GM03348 (cell line): ENCODE data around the gene NCKAP1.
A peak's percentile ranks its signal among the peaks of the same experiment; 100 is the strongest.

Experiments
- DNase-seq: peaks from one replicate; pipeline ENCODE4 v3.0.0; 2012; ENCODE audit warnings: low spot score

Gene NCKAP1

DNA sequence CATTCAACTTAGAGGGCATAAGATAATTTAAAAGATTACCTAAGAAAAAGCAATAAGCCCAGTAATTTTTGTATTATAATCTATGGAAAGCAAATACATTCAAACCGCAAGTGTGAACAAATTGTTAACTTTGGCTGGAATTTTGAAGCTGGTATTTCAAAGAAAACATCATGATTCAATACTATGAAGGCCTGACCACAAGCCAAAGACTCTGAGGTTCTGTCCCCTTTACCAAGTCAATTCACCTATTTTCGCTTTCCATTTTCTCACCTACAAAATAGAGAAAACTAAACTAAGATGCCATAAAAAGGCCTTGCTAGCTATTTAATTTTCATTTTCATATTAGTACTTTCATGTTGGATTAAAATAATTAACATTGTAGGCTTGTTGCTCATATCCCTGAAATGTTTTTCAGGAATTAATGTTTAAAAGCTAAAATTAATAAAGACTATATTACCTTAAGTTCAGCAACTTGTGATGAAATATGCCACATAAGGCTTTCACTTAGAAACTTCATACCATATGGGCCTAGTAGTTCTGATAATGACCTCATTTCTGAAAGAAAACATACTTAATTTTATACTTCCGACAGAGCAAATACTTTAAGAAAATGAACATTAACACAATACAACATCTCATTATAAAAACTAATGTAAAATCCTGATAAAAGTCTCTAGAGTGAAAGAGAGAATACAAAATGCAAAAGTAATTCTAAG, 86.2 kb downstream of the NCKAP1 start:
- DNase-seq: no peak

DNA sequence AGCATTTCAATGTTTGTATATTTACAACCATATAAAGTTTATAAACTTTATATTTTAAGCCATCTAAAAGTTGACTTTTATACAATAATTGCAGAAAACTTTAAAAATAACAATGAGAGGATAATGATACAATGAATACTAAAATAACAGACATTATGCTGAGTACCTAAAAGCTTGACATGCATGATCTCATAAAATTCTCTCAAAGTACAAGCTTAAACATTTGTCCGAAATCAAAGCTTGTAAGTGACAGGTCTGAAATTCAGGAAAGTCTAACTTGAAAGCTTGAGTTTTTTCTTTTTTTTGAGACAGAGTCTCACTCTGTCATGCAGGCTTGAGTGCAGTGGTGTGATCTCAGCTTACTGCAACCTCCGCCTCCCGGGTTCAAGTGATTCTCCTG, 87.7 kb downstream of the NCKAP1 start:
- no peak for DNase-seq

DNA sequence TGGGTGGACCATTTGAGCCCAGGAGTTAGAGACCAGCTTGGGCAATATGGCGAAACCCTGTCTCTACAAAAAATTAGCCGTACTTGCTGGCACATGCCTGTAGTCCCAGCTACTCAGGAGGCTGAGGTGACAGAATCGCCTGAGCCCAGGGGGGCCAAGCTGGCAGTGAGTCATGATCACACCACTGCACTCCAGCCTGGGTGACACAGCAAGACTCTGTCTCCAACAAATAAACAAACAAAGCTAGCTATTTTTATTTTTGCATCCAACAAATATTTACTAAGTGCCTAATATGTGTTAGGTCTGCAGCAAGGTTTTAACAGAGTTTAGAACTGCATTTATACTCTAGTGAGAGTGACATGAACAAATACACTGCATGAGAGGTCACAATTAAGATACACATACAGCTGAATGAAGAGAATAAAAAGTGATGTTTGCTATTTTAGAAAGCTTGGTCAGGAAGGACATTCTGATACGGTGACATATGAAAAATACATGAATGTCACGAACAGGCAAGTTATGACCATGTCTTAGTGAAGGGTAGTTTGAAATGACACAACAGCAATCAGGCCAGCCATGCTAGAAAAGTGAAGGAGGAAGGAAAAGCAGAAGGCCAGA, 88.6 kb downstream of the NCKAP1 start:
- DNase-seq: no peak

DNA sequence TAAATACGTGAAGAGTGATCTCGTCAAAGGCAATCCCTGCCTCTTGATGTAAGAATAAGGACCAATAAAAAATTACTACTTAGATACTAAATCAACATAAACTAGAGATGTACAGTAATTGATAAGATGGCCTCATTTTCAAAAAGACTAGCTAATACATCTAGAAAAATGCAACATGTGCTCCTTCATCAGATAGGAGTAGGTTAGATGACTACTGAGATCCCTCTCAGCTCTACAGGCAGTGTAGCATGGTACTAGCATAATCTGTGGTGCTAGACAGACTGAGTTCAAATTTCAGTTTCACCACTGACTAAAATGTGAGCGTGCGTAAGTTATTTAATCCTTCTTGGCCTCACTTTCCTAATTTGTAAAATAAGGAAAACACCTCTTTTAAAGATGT, 89.2 kb downstream of the NCKAP1 start:
- no peak for DNase-seq

DNA sequence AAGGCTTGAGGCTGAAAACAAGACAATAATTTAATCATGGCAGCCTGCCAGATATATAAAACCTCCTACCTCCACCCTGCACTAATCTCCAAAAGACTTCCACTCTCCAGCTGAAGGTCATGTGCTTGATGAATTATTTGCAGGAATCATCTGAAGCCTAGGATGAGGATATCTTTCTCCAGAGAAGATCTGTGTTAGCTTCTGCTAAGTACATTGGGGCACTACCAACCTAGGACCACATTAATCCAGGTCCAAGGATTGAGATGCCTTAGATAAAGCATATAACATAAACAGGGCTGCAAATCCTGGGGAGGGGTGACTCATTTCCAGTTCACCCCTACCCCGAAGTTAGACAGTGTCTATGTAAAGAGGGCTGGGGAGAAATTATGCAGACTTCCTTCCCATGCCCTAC, 91.3 kb downstream of the NCKAP1 start:
- DNase-seq: peak; percentile 4

DNA sequence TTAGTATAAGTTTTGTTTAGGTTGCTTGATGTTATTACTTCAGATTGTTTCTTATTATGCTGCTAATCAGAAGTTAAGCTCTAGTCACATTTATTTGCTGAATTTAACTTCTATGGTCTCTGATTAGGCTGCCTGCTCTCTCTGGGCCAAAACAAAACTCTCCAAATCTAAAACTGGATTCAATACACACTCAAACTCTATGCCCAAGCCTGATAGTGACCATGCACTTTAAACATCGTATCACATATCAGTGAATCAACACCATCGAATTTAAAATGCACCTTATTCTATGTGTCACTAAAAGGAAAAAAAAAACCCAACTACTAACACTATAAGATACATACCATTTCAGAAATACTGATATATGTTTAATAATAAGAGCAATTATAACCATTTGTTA, 94.9 kb downstream of the NCKAP1 start:
- no peak for DNase-seq

DNA sequence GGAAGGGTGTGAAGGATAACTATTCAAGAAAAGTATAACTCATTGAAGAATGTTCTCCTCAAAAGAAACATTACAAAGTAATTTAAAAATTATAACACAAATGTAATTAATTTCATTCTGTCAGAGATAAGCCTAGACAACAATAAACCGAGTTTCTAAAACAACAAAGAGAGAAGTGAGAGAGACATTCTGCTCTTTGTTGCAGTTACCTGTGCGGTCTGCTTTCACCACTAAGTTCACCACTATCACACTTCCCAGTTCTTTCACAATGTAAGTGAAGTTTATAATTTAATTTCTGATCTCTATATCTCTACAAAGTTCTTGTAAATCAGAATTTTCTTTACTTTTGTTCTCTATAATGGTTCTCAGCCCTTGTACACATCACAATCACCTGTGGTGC, 95.5 kb downstream of the NCKAP1 start:
- no peak for DNase-seq

DNA sequence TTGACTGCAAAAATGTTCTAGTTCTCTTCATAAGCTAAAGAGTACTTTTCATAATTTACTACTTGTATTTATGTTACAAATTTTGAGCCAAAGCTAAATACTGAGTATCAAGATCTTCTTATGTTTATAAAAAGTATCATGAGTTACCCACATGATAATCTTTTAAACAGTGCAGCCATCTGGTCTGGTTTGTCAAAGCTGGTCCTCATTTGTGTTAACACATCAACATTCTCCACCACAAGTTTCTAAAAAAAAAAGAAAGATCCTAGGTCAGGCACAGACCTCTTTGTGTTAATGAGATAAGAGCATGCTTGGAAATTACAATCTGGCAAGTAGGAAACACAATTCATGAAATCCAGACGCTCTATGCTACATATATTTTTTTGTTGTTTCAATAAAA, 96.3 kb downstream of the NCKAP1 start:
- DNase-seq: no peak

DNA sequence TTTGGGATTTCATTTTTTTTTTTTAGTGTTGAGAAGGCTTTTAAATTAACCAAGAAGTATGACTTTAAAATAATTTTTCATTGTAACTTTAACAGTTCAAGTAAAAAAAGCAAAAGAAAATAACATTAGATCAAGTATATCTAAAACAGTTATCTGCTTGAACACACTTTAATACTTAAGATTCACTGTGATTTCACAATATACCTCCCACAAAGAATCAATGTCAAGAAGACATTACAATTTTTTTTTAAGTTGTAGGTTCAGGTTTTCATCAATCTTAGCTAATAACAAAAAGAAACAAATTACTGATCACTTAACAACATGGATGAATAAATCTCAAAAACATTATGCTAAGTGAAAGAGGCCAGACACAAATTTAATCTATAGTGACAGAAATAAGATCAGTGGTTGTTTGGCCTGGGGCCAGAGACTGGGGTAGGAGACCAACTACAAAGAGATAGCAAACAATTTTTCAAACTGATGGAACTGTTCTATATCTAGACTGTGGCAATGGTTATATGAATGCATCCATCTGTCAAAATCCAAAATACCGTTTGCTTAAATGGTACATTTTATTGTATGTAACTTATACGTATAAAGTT, 97.0 kb downstream of the NCKAP1 start:
- DNase-seq: no peak

DNA sequence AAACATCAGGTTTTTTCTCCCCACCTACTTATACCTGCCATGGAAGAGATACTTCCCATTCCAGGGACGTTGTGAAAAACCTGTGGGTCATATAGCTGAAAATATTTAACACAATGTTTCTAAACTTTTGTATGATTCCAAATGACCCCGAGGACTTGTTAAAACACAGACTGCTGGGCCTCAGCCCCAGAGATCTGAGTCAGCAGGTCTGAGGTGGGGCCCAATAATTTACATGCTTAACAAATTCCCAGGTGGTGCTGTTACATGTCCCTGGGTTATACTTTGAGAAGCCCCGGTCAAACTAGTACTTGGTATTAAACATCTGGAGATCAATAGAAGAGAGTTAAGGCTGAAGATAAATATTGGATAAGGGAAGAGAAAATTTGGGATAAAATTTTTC, 100.4 kb downstream of the NCKAP1 start:
- no peak for DNase-seq

DNA sequence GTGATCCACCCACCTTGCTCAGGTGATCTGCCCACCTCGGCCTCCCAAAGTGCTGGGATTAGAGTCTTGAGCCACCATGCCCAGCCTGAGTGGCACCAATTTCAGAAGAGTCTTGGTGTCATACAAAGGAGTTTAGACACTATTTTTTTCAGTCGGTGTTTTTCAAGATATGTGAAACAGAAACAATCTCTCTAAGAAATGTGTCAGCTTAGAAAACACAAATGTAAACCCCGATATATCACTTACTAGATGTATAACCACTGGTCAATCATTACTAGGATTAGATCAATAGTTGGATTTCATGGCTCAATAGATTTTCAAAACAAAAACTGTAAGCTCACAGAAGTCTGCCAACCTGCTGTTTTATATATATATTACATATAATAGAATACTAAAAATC, 104.6 kb downstream of the NCKAP1 start:
- no peak for DNase-seq

DNA sequence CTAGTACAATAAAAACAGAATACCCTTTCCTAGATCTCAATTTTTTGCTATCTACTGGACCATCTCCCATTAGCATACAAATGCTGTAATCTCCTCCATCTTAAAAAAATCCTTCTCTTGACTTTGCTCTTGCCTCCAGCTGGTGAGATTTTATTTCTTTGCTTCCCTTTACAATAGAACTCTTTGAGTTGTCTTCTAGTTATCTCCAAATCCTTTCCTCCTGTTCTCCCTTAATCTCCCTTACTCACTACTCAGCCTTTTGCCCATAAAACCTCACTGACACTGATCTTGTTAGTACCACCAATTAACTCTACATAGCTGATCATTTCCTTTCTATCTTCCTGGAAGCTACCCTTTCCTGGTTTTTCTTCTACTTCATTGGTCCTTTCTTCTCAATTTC, 108.3 kb downstream of the NCKAP1 start:
- no peak for DNase-seq

DNA sequence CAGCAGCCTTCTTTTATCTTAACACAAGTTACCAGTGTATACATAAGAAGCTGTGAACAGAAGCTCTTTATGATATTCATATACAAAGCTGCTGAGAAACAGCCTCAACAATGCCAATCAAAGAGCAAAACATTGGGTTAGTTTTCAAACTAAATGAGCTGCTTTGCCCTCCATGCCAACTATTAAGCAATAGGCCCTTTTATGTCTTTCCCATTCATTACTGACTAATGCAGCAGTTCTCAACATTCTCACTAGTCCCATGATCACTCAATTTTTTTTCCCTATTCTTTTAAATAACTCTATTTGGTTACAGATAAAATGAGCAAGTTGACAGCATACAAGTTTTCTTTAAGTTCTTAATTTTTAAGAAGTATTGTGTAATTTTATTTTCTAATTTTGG, 114.0 kb downstream of the NCKAP1 start:
- DNase-seq: peak; percentile 52

DNA sequence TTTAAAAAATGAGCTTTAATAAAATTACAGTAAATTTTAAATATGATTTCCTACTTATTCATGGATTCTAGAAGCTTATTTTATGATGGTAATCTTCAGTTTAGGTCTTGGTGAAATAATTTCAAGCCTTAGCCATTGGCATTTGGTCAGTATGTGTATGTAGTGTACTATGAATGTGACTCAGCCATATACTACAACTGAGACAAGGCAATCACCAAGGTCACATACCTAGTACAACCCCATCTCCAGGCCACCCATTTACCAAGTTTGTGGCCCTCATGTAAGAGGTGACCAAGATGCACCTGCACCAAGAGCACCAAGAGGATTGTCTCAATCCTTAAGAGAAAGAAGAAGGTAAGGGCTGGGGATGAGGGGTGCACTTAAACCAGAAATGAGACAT, 117.0 kb downstream of the NCKAP1 start:
- DNase-seq: no peak

DNA sequence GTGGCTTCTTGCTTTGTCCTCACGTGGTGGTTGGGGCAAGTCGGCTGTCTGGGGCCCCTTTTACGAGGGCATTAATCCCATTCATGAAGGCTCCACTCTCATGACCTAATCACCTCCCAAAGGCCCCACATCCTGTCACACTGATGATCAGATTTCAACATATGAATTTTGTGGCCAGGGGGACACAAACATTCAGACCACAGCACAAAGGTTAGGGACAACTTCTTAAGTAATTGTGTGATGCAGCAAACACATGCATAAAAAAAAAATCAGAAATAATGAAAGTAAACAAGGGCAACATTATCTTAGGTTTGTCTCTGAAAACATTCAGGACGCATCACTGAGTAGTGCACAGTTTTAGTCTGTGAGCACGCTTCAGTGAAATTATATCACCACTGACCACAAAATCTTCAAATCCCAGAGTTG, 117.6 kb downstream of the NCKAP1 start:
- no peak for DNase-seq

DNA sequence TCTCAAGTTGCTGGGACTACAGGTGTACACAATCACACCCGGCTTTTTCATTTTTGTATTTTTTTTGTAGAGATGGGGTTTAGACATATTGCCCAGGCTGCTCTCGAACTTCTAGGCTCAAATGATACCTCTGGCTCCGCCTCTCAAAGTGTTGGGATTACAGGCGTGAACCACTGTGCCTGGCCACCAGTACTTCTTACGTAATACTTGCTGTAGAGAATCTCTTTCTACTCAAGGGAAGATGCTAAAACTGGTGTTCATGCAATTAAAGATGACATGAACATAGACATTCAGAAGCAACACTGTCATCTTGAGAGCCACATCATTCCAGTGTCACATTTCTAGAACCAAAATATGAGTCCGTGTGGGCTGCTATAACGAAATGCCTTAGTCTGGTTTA, 118.2 kb downstream of the NCKAP1 start:
- no peak for DNase-seq

DNA sequence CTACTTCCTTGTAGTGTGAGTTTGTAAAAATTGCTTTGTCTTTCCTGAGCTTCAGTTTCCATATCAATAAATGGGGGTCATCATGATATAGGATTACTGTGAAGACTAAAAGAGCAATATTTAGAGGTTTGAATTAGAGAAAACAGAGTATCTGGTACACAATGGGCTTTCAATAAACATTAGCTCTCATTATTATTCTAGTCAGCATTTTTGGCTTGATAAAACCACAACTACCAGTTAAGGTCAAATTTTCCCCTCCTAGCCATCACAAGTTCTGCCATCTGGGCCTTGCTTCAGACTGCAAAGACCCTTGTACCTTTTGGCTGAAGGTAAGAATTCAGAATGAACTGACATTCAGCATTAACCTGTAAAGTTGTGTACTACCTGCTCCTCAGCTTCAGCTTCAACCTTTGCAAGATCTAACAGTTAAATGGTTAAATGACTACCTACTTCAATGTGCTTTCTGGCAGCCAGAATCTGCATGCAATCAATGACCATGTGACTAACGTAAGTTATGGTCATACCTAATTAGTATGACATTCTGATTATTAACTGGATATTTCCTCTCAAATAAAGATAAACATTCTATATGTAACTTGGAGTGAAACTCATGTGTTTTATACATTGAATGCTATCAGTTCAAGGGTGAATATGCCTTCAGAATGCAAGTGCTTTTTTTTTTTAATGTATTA, 119.2 kb downstream of the NCKAP1 start:
- no peak for DNase-seq

DNA sequence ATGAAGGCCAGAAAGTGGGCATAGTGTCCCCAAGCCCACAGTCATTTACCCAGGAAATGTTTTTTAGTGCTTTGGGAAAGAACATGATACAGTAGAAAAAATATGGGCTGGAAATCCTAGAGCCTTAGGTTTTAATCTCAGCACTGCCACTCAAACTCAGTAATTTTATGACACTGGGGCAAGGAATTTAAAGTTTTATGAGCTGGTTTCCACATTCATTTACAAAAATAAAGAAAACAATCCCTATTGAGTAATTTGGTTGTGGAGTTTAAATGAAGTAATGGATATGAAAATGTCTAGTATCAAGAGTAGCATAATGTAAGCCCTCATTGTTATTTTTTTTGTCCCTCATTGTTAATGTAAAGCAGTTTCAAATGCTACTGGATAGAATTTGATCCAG, 120.3 kb downstream of the NCKAP1 start:
- no peak for DNase-seq

DNA sequence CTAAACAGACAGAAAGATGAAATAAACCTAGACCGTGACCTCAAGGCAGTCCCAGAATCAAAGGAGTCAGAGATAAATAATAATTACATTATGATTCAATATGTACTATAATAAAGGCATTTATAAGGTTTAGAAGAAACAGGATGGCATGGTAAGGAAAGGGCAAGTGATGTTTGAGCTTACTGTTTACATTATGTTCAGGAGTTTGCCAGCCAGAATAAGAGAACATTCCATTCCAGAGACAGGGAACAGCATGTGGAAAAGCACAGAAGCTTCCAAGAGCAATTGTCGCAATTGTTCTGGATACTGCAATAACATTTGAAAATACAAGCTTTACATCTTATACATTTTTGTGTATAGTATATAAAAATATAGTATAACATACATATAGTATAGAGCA, 121.8 kb downstream of the NCKAP1 start:
- no peak for DNase-seq

DNA sequence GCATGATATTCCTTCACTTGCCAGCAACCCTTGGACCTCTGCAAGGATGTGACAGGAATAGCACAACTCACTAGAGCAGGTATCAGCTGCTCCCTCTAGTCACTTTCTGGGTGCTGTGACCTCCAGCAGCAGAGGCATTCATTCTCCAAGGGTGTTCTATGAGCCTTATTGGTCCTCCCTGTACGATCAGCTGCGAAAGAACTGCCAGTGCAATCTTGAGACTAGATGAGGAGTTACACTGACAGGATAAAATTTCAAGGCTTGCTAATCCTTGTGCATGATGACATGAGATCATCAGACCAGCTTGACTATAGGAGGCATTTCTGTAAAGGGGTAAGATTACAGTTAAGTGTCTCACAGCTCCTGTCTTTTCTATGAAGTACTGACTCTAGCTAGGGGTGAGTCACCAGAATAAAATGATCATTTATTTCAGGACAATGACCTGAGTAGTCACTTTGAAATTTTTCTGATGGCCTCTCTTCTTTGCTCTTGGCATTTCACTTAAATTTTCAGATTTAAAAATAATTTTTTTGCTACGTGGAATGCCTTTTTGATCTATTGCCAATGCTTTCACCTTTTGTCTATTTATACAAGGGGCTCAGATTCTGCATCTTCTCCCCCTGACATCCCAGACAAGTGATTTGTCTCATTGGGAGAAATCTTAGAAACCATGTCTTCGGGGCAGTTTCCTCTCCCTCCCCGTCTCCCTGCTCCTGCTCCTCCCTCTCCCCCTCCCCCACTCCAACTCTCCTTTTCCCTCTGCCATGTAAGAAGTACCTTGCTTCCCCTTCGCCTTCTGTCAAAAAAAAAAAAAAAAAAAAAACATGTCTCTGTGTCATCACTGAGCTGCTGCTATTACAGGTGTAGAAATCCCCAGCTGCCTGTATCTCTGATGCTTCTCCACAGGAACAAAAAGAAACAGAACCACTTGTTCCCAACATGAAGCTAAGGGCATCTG, 122.6 kb downstream of the NCKAP1 start:
- DNase-seq: peak; percentile 68

DNA sequence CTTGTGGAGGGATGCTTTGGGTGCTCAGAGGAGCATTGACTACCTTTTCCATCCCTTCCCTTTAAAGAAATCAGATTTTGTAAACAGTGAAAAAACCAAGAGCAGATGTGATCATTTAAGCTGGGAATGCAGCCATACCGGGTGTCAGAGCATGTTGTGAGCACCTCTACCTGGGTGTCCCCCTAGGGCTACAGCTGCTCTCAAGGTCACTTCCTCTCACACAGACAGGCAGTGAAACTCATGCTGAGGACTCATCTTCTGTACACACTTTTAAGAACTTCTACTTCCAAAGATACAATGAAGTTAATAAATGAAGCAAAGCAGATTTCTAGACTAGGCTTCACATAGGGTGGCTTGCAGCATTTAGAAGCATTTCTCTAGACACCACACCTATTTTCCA, 123.4 kb downstream of the NCKAP1 start:
- no peak for DNase-seq

DNA sequence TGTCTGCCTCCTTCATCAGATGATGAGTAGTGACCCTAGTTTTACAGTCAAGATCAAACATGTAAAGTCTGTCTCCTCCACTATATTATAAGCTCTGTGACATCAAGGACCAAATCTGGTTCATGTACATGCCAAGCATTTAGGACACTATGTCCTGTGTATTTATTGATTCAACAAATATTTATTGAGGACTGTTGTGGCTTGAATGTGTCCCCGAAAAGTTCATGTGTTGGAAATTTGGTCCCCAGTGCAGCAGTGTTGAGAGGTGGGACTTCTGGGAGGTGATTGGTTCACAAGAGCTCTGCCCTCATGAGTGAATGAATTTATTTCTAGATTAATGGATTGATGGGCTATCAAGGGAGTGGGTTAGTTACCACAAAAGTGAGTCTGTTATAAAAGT, 125.2 kb downstream of the NCKAP1 start:
- DNase-seq: no peak
